HepG2 (cell line): ENCODE data around the gene ANKRD17. TPM values are rescaled to one million over a fixed set of nuclear protein-coding genes. Genes with fewer than 3 reads are reported as not detected.
A peak's percentile ranks its signal among the peaks of the same experiment; 100 is the strongest.

Experiments used
- ARID2 ChIP-seq: sonication (generic); formaldehyde crosslinking; IDR thresholded peaks from 2 replicates; pipeline ENCODE4 v1.8.1; 2022; ENCODE audit warnings: mild to moderate bottlenecking, missing genetic modification reagents, borderline replicate concordance
- BATF2 ChIP-seq: sonication (generic); formaldehyde crosslinking; IDR thresholded peaks from 2 replicates; pipeline ENCODE4 v1.8.0; 2022; ENCODE audit warnings: mild to moderate bottlenecking, missing genetic modification reagents, moderate library complexity
- FOSL2 ChIP-seq: sonication (generic); formaldehyde crosslinking; IDR thresholded peaks from 2 replicates; pipeline ENCODE4 v1.4.0; 2020; ENCODE audit warnings: missing genetic modification reagents
- HBP1 ChIP-seq: IDR thresholded peaks from 2 replicates; pipeline ENCODE4 v1.6.1; 2016; ENCODE audit warnings: low read depth, control low read depth
- KDM1A ChIP-seq: IDR thresholded peaks from 2 replicates; pipeline ENCODE4 v1.6.1; 2016; ENCODE audit warnings: missing compliant biosample characterization
- MAZ ChIP-seq, 2 experiments: sonication (generic) in 1 of 2; formaldehyde crosslinking in 1 of 2; IDR thresholded peaks; 2 replicates each; pipeline versions ENCODE4 v1.5.0 to v1.6.1; 2012 to 2020; ENCODE audit warnings: low read depth in 2 of 2, mild to moderate bottlenecking in 2 of 2, borderline replicate concordance in 1 of 2, improper control_type of control experiment in 1 of 2, low read length in 1 of 2, missing genetic modification reagents in 1 of 2, moderate library complexity in 1 of 2
- SOX6 ChIP-seq, 2 experiments: fragments of 450-650 bp in 1 of 2; sonication (generic) in 1 of 2; formaldehyde crosslinking in 1 of 2; IDR thresholded peaks; 2 replicates each; pipeline versions ENCODE4 v1.4.0 to v1.6.1; 2017 to 2020; ENCODE audit warnings: antibody characterized with exemption in 1 of 2, mild to moderate bottlenecking in 1 of 2, missing genetic modification reagents in 1 of 2
- STAT5B ChIP-seq: sonication (generic); formaldehyde crosslinking; IDR thresholded peaks from 2 replicates; pipeline ENCODE4 v1.4.0; 2020; ENCODE audit warnings: missing genetic modification reagents
- TSC22D2 ChIP-seq: sonication (generic); formaldehyde crosslinking; IDR thresholded peaks from 2 replicates; pipeline ENCODE4 v1.5.1; 2020; ENCODE audit warnings: missing genetic modification reagents, mild to moderate bottlenecking, borderline replicate concordance
- ZBTB37 ChIP-seq: sonication (generic); formaldehyde crosslinking; IDR thresholded peaks from 2 replicates; pipeline ENCODE4 v1.4.0; 2020; ENCODE audit warnings: mild to moderate bottlenecking, missing genetic modification reagents
- ZBTB38 ChIP-seq: sonication (generic); formaldehyde crosslinking; IDR thresholded peaks from 2 replicates; pipeline ENCODE4 v1.5.1; 2020; ENCODE audit warnings: mild to moderate bottlenecking, missing genetic modification reagents
- ZKSCAN1 ChIP-seq: fragments of 150-350 bp; IDR thresholded peaks from 2 replicates; pipeline ENCODE4 v1.6.1; 2014; ENCODE audit warnings: low read length
- ZNF138 ChIP-seq: sonication (generic); formaldehyde crosslinking; IDR thresholded peaks from 2 replicates; pipeline ENCODE4 v1.5.0; 2020; ENCODE audit warnings: mild to moderate bottlenecking, low read depth, missing genetic modification reagents
- ZNF143 ChIP-seq: sonication (generic); formaldehyde crosslinking; IDR thresholded peaks from 2 replicates; pipeline ENCODE4 v1.4.0; 2020; ENCODE audit warnings: missing genetic modification reagents
- ZNF674 ChIP-seq: sonication (generic); formaldehyde crosslinking; IDR thresholded peaks from 2 replicates; pipeline ENCODE4 v1.5.0; 2020; ENCODE audit warnings: low read depth, mild to moderate bottlenecking, missing genetic modification reagents
- polyA plus RNA-seq, 8 experiments: library from polyadenylated mRNA; depleted of rRNA in 3 of 8; stranded (reverse) in 7 of 8; unstranded in 1 of 8; fragments of >200 nt; fragmentation: Illumina TruSeq in 4 of 8; extraction: Trizol in 4 of 8; gene quantifications; 2 replicates each; pipeline versions ENCODE4 v1.2.1 to v1.2.3, GENCODE V29; 2011 to 2016; ENCODE audit warnings: low read depth in 4 of 8, missing spikeins in 1 of 8, mixed read lengths in 1 of 8; ENCODE audit not compliant: insufficient read depth in 1 of 8
- total RNA-seq, 5 experiments: library from RNA; depleted of rRNA; stranded (reverse); fragments of >200 nt; fragmentation: Illumina TruSeq; extraction: Trizol; gene quantifications; 2 replicates each; pipeline ENCODE4 v1.2.3, GENCODE V29; 2016; ENCODE audit warnings: low read depth in 1 of 5
- TF ChIP-seq, protein P1 (sequence below): sonication (generic); formaldehyde crosslinking; IDR thresholded peaks from 2 replicates; pipeline ENCODE4 v1.4.0; 2020; ENCODE audit warnings: missing genetic modification reagents, mild to moderate bottlenecking, borderline replicate concordance
- TF ChIP-seq, protein P2 (sequence below): sonication (generic); formaldehyde crosslinking; IDR thresholded peaks from 2 replicates; pipeline ENCODE4 v1.4.0; 2020; ENCODE audit warnings: missing genetic modification reagents, borderline replicate concordance

ANKRD17 gene
- total and polyA plus RNA-seq, 2 of the 13 experiments (the other 11 are each of a cell fraction or from before 2014, with no cell fraction given) = 55.7 to 61.1 TPM

DNA sequence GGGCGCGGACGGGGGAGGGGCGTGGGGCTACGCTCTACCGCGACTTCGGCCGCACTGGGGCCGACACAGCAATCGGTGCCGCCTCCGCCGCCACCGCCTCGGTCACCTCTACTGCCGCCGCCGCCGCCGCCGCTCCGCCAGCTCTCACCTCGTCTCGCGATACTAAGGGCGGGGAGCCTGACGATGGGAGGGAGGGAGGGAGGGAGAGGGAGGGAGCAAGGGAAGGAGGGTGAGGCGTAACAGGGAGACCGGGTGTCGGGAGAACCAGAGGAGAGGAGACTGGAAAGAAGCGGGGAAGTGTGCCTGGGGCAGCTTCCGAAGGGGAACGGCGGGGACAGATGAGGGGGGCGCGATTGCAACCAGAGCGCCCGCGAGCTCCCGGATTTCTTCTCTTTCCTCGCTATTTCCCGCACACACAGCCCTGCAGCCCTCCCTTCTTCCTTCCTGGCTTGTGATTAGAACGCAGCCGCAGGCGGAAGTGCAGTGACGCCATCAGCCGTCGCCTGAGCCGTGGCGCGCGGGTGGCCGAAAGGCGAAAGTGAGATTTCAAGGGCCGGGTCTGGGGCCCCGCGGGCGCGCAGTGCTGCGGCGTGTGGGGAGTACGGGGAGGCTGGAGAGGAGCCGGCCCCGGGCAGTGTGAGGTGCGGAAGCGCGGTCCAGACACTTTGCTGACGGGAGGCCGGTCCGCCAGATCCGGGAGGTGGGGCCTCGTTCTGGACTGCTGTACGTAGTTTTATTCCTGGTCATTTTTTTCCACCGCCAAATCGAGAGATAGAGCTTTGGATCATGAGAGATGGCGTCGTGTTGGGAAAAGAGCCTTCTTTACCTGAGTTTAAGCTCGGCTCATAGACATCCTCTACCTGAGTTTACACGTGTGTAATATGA is at the start of gene ANKRD17 (continued):
- TF ChIP-seq, protein P1, sequence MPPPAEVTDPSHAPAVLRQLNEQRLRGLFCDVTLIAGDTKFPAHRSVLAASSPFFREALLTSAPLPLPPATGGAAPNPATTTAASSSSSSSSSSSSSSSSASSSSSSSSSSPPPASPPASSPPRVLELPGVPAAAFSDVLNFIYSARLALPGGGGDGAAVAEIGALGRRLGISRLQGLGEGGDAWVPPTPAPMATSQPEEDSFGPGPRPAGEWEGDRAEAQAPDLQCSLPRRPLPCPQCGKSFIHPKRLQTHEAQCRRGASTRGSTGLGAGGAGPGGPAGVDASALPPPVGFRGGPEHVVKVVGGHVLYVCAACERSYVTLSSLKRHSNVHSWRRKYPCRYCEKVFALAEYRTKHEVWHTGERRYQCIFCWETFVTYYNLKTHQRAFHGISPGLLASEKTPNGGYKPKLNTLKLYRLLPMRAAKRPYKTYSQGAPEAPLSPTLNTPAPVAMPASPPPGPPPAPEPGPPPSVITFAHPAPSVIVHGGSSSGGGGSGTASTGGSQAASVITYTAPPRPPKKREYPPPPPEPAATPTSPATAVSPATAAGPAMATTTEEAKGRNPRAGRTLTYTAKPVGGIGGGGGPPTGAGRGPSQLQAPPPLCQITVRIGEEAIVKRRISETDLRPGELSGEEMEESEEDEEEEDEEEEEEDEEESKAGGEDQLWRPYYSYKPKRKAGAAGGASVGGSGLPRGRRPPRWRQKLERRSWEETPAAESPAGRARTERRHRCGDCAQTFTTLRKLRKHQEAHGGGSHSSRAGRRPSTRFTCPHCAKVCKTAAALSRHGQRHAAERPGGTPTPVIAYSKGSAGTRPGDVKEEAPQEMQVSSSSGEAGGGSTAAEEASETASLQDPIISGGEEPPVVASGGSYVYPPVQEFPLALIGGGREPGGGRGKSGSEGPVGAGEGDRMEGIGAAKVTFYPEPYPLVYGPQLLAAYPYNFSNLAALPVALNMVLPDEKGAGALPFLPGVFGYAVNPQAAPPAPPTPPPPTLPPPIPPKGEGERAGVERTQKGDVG (CRISPR knock-in tag) = peak; percentile 68; the same call in 1 of the 2 replicates
- TF ChIP-seq TSC22D2 (CRISPR knock-in tag) = no peak
- peak; percentile 64 for TF ChIP-seq FOSL2 (CRISPR knock-in tag)
- TF ChIP-seq STAT5B (CRISPR knock-in tag) = no peak; the same call in 1 of the 2 replicates
- no peak for TF ChIP-seq SOX6 (IDR thresholded peaks at IDR 0.05)
- TF ChIP-seq SOX6 (CRISPR knock-in tag; IDR thresholded peaks at IDR 0.05) = peak; percentile 62
- TF ChIP-seq, protein P2, sequence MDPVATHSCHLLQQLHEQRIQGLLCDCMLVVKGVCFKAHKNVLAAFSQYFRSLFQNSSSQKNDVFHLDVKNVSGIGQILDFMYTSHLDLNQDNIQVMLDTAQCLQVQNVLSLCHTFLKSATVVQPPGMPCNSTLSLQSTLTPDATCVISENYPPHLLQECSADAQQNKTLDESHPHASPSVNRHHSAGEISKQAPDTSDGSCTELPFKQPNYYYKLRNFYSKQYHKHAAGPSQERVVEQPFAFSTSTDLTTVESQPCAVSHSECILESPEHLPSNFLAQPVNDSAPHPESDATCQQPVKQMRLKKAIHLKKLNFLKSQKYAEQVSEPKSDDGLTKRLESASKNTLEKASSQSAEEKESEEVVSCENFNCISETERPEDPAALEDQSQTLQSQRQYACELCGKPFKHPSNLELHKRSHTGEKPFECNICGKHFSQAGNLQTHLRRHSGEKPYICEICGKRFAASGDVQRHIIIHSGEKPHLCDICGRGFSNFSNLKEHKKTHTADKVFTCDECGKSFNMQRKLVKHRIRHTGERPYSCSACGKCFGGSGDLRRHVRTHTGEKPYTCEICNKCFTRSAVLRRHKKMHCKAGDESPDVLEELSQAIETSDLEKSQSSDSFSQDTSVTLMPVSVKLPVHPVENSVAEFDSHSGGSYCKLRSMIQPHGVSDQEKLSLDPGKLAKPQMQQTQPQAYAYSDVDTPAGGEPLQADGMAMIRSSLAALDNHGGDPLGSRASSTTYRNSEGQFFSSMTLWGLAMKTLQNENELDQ (CRISPR knock-in tag) = no peak
- TF ChIP-seq KDM1A = no peak
- TF ChIP-seq ZBTB38 (CRISPR knock-in tag) = peak; percentile 15; the same call in 1 of the 2 replicates
- TF ChIP-seq ZNF143 (CRISPR knock-in tag) = peak; percentile 50; the same call in 1 of the 2 replicates
- TF ChIP-seq ZNF138 (CRISPR knock-in tag) = peak; percentile 47; the same call in 1 of the 2 replicates
- TF ChIP-seq BATF2 (CRISPR knock-in tag) = peak; percentile 54; the same call in 1 of the 2 replicates
- no peak; the same call in 1 of the 2 replicates for TF ChIP-seq ARID2 (CRISPR knock-in tag)
- TF ChIP-seq ZKSCAN1 = no peak
- TF ChIP-seq HBP1 = no peak
- peak; percentile 67; the same call in 1 of the 2 replicates for TF ChIP-seq MAZ (IDR thresholded peaks at IDR 0.05; ENCODE audit: borderline replicate concordance, low read depth, low read length)
- TF ChIP-seq MAZ (CRISPR knock-in tag; IDR thresholded peaks at IDR 0.05; ENCODE audit: low read depth) = peak; percentile 73
- no peak for TF ChIP-seq ZNF674 (CRISPR knock-in tag)
- TF ChIP-seq ZBTB37 (CRISPR knock-in tag) = 0 out of 2 replicates have a peak, but pooled peaks have one; percentile 34
